ENCODE measurements around the gene PIKFYVE. TPM values are rescaled to one million over a fixed set of nuclear protein-coding genes. Genes with fewer than 3 reads are reported as not detected.

Gene PIKFYVE
- total and polyA plus RNA-seq, 2 donors (not counting 1 experiment from before 2014, with no cell fraction given): 20.3 to 80.9 TPM

GRCh38 chr2:208255557-208256106 lies 10.4 kb upstream of the PIKFYVE start:
- peak overlapping the region; percentile 47 to 65 for H3K27ac ChIP-seq (ENCODE audit: low read length in 2 of 2)
- peaks cover 28% of the 10 kb centered on the region for H3K79me2 ChIP-seq (ENCODE audit: control insufficient read depth, insufficient read depth, low read length)
- peak overlapping the region; percentile 96 for H2AFZ ChIP-seq (ENCODE audit: insufficient read depth, low read depth, low read length, poor library complexity, severe bottlenecking)
- TF ChIP-seq EZH2 (IDR thresholded peaks at IDR 0.05; ENCODE audit: borderline replicate concordance, insufficient read depth, low read depth, low read length, poor library complexity, severe bottlenecking): no peak
- TF ChIP-seq CTCF (IDR thresholded peaks at IDR 0.05): peak; percentile 5
- no peaks in the 10 kb centered on the region for H4K20me1 ChIP-seq (ENCODE audit: control insufficient read depth, insufficient read depth, low read length, poor library complexity, severe bottlenecking)
- ATAC-seq (ENCODE audit: low read depth) (no peak), DNase-seq (no peak)
- H3K4me3 ChIP-seq (ENCODE audit: control extremely low read depth in 1 of 5, extremely low read depth in 1 of 5, insufficient read depth in 1 of 5, low read depth in 2 of 5, low read length in 4 of 5): peak overlapping the region; percentile 83 to 99 (median 93)
- ChIA-PET CTCF (interaction anchor here (1.3 to 6.0 kb wide), 6 partner anchors 10 to 231 kb away, joined by 3 to 63 read pairs (median 22); partner anchors contain the start of genes PIKFYVE and PLEKHM3), POLR2A (interaction anchor here (0.7 to 5.1 kb wide), 2 partner anchors 9 to 629 kb away, joined by 3 to 31 read pairs; partner anchors contain the start of gene PIKFYVE)
- peaks cover 27 to 35% of the 10 kb centered on the region in 2 donors for H3K4me1 ChIP-seq (ENCODE audit: control insufficient read depth in 2 of 2, insufficient read depth in 2 of 2, low read length in 2 of 2)
- 38% methylated on average over 11 of the region's 13 CpGs for WGBS (ENCODE audit: insufficient coverage)
- H3K9me3 Mint-ChIP-seq (ENCODE audit: insufficient read depth): no peaks in the 10 kb centered on the region
- peak overlapping the region; percentile 99 for H3K4me3 Mint-ChIP-seq
- peaks cover 0 to 4% of the 10 kb centered on the region in 2 experiments for H3K36me3 ChIP-seq (replicated peaks in 1 of 2; ENCODE audit: control extremely low read depth in 1 of 2, control insufficient read depth in 1 of 2, extremely low read depth in 1 of 2, insufficient read depth in 2 of 2, low read length in 1 of 2)
- H3K27me3 ChIP-seq (replicated peaks in 1 of 4; ENCODE audit: control extremely low read depth in 1 of 4, control insufficient read depth in 3 of 4, insufficient read depth in 4 of 4, low read length in 3 of 4): no peaks in the 10 kb centered on the region
- peak overlapping the region; percentile 85 for H3K4me2 ChIP-seq (replicated peaks; ENCODE audit: low read depth, low read length, poor library complexity, severe bottlenecking)
- intact Hi-C loops (cut with micrococcal nuclease): loop anchor here (1.0 to 10.0 kb wide), 7 partner anchors 11 to 1091 kb away; partner anchors contain the start of genes KLF7 and PIKFYVE
- H3K27ac Mint-ChIP-seq: peak overlapping the region; percentile 86
- H3K9me3 ChIP-seq (ENCODE audit: control extremely low read depth in 1 of 3, control insufficient read depth in 2 of 3, insufficient read depth in 1 of 3, low read length in 2 of 3): no peaks in the 10 kb centered on the region
- H3K4me1 Mint-ChIP-seq: peaks cover 47% of the 10 kb centered on the region
- H3K27me3 Mint-ChIP-seq: no peaks in the 10 kb centered on the region
- H3K9ac ChIP-seq (ENCODE audit: low read length): peak overlapping the region; percentile 78

GRCh38 chr2:208256192-208256782 lies 9.8 kb upstream of the PIKFYVE start:
- ChIA-PET CTCF (interaction anchor here (3.7 to 6.0 kb wide), 2 partner anchors 9 to 64 kb away, joined by 23 to 63 read pairs; partner anchors contain the start of gene PIKFYVE), POLR2A (interaction anchor here (5.1 kb wide), 1 partner anchor 9 kb away, joined by 31 read pairs; the partner anchor contains the start of gene PIKFYVE)
- Histone ChIP-seq H4K20me1 (ENCODE audit: control insufficient read depth, insufficient read depth, low read length, poor library complexity, severe bottlenecking) (no peaks in the 10 kb centered on the region), H3K4me3 (ENCODE audit: control extremely low read depth in 1 of 5, extremely low read depth in 1 of 5, insufficient read depth in 1 of 5, low read depth in 2 of 5, low read length in 4 of 5) (no peak overlapping the region), H3K9me3 (ENCODE audit: control extremely low read depth in 1 of 3, control insufficient read depth in 2 of 3, insufficient read depth in 1 of 3, low read length in 2 of 3) (no peaks in the 10 kb centered on the region), H3K36me3 (replicated peaks in 1 of 2; ENCODE audit: control extremely low read depth in 1 of 2, control insufficient read depth in 1 of 2, extremely low read depth in 1 of 2, insufficient read depth in 2 of 2, low read length in 1 of 2) (peaks cover 0 to 4% of the 10 kb centered on the region in 2 experiments), H3K27me3 (replicated peaks in 1 of 4; ENCODE audit: control extremely low read depth in 1 of 4, control insufficient read depth in 3 of 4, insufficient read depth in 4 of 4, low read length in 3 of 4) (no peaks in the 10 kb centered on the region), H3K79me2 (ENCODE audit: control insufficient read depth, insufficient read depth, low read length) (peaks cover 25% of the 10 kb centered on the region), H3K4me1 (ENCODE audit: control insufficient read depth in 2 of 2, insufficient read depth in 2 of 2, low read length in 2 of 2) (peaks cover 24 to 28% of the 10 kb centered on the region in 2 donors), H3K4me2 (replicated peaks; ENCODE audit: low read depth, low read length, poor library complexity, severe bottlenecking) (no peak overlapping the region), H2AFZ (ENCODE audit: insufficient read depth, low read depth, low read length, poor library complexity, severe bottlenecking) (no peak overlapping the region), H3K27ac (ENCODE audit: low read length in 2 of 2) (no peak overlapping the region), H3K9ac (ENCODE audit: low read length) (no peak overlapping the region)
- TF ChIP-seq EZH2 (IDR thresholded peaks at IDR 0.05; ENCODE audit: borderline replicate concordance, insufficient read depth, low read depth, low read length, poor library complexity, severe bottlenecking): no peak
- peak; percentile 16 for TF ChIP-seq CTCF (IDR thresholded peaks at IDR 0.05)
- no peak for ATAC-seq (ENCODE audit: low read depth)
- WGBS (ENCODE audit: insufficient coverage): 100% methylated on average over 1 of the region's 10 CpGs
- peak; percentile 22 for DNase-seq
- no peaks in the 10 kb centered on the region for H3K9me3 Mint-ChIP-seq (ENCODE audit: insufficient read depth)
- intact Hi-C loops (cut with micrococcal nuclease): loop anchor here (10.0 kb wide), 2 partner anchors 511 to 1091 kb away; partner anchors contain the start of gene KLF7
- H3K4me3 Mint-ChIP-seq: peak overlapping the region; percentile 23
- H3K27me3 Mint-ChIP-seq: no peaks in the 10 kb centered on the region
- no peak overlapping the region for H3K27ac Mint-ChIP-seq
- peaks cover 41% of the 10 kb centered on the region for H3K4me1 Mint-ChIP-seq
